Stimulated activated CD8-positive, alpha-beta memory T cell treated with anti-CD3 and anti-CD28 coated beads, Interleukin-15, amount 100 ng/mL, for 48 hours (primary cell): ENCODE measurements around the gene FBXW2.
"Not testable (repeated sequence)": the region's sequence is repeated elsewhere in the genome, so short reads cannot be mapped to it uniquely, and the experiment has no call there.

Experiments used
- DNase-seq, 2 donors: peaks; one replicate each; pipeline ENCODE4 v3.0.0-alpha.2; 2020; ENCODE audit warnings: low read depth in 2 of 2

FBXW2 gene

GRCh38 chr9:120779227-120779626, 14.0 kb downstream of the FBXW2 start:
- no peak for DNase-seq

DNA sequence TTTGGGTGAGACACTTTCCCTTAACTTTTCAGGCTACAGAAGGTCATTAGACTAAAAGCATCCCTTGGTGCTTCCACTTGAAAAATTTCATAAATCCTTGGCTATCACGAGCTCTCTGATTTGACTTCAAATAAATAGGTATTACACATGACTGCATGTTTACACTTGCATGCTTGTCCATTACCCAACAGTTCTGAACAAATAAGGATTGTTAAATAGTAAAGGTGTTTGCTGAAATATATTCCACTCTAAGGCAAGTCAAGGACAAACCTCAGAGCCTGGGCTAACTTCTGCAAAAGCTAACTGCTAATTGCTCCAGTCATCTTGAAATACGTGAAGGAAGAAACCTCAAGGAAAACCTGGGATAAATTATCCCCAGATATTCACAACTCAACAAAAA, 14.5 kb downstream of the FBXW2 start:
- DNase-seq = no peak

- DNase-seq = no peak
Measured at GRCh38 chr9:120777229-120777628, 16.0 kb downstream of the FBXW2 start.

DNA sequence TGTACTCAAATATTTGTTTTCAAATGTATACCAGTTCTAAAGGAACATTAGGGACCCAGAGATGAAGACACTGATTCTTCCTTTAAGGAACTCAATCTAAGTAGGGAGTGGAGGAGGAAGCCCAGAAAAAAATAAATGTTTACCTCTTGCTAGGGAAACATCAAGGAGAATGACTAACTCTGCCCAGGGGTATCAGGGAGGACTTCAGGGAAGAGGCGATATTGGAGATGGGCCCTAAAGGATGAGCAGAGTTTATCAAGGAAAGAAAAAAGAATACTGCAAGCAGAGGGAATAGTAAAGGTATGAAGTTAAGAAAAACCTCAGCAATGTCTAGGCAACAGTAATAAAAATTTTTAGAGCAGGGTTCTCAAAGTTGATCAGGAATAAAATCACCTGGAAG, 16.4 kb downstream of the FBXW2 start:
- DNase-seq = no peak

GRCh38 chr9:120775859-120776258, 17.4 kb downstream of the FBXW2 start:
- DNase-seq = no peak

DNA sequence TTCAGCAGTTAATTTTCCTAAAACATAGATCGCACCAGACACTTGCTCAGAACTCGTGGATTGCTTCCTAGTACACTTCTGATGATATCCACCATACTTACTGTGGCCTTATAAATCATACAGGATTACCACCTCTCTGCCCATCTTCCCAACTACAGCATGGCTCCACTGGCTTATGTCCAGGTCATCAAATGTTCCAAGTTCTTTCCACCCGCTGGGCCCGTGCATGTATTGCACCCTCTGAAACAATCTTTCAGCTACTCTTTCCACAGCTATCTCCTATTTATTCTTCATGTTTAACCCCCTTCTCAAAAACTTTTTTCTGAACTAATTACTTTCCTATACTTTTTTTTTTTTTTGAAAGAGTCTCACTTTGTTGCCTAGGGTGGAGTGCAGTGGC, 18.5 kb downstream of the FBXW2 start:
- DNase-seq = no peak

DNA sequence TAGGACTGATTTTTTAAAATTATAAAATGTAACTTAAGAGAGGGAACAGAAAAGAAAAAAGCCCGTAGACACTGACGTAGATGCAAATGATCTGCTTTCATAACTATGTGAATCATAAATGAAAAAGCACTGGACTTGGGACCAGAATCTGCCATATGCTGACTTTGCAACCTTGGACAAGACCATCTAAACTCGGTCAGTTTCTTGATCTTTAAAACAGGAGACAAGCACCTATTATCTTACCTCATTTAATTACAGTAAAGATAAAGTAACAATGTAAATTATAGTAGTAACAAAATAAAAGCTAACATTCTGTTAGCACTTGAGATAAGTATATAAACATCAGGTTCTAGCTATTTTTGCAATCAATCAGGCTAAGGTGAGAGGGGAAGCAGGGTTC, 20.0 kb downstream of the FBXW2 start:
- DNase-seq = no peak

DNA sequence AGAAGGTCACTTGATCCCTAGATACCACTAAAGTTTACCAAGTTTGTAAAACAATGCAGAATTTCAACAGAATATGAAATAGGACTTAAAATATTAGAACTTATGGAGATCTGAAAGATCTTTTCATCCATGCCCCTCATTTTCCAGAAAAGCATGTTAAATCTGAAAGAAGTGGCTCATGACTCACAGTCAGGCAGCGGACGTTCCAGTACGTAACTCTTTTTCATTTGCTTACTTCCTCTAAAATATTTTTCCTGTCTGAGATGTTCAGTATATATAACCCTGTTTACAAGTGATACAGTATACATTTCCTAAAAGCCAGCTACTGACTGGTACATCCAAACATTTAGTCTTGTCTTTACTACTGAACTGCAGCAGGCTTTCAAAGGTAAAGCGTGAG, 22.3 kb downstream of the FBXW2 start:
- no peak for DNase-seq

DNA sequence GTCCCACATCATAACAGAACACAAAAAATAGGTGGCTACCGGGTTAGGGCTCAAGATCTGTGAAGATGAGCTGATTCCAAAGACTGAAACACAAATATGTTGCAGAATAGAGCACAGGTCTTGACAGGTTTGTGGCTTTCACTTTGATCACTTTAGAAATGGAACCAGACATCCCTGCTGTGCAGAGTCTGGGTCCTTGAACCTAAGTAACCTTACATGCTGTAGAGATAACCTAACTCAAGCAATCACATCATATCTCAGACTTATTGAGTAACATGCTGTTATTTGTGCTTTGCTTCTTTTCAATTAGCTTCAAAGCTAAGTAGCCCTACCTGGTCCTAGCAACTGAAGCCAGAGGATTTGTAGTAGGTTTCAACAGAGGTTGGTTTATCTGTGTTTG, 24.3 kb downstream of the FBXW2 start:
- DNase-seq = no peak

- no peak for DNase-seq
Measured at GRCh38 chr9:120768247-120768646, 25.0 kb downstream of the FBXW2 start.

DNA sequence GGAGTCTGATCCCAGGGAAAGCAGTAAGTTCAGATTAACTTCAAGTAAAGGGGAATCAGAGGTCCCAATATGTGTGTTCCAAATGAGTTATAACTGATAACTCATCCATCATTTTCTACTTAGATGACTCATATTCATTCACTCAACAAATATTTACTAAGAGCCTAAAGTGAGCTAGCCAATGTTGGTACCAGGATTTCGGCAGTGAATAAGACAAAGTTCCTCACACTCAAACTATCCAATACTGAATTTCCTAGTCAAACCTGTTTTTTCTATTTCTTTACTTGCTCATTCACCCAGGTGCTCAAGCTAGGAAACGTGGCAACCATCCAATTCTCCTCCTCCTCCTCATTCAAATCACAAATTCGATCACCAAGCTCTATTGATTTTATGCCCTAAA, 25.8 kb downstream of the FBXW2 start:
- DNase-seq = no peak

- DNase-seq = no peak
Measured at GRCh38 chr9:120765910-120766425, 27.2 kb downstream of the FBXW2 start.

DNA sequence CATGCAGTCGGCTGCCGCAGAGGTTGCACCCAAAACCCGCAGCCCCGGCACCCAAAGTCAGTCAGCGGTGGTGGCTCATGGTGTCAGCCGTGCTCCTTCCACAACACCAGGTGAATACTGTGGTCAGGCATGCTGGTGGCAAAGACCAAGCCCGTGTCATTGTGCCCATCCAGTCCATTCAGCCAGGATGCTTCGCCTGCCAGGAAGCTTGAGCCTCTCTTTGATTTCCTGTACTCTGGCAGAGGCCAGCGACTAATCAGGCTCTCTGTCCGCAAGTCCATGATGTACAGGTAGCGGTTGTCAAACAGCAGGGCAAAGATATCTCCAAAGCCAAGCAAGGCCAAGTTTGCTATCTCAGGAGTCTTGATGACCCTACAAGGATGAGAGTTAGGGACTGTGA, 28.7 kb downstream of the FBXW2 start:
- no peak for DNase-seq

DNA sequence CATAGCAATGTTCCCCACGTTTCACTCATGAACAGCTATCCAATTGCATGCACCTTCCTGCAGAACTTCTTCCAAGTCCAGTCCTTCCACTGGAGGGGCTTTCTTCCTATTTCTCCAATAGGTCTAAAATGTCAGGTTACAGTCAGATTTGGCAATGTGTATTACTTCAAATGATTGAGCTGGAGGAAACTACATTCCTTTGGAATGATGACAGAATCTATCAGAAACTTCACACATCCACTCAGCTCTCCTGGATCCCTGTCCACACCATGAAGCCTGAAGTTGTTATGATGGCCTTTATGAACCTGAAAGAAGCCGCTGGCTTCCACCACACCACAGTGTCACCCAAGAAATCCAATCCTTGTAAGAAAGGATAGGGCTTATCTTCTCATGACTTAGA, 32.2 kb downstream of the FBXW2 start:
- no peak for DNase-seq

DNA sequence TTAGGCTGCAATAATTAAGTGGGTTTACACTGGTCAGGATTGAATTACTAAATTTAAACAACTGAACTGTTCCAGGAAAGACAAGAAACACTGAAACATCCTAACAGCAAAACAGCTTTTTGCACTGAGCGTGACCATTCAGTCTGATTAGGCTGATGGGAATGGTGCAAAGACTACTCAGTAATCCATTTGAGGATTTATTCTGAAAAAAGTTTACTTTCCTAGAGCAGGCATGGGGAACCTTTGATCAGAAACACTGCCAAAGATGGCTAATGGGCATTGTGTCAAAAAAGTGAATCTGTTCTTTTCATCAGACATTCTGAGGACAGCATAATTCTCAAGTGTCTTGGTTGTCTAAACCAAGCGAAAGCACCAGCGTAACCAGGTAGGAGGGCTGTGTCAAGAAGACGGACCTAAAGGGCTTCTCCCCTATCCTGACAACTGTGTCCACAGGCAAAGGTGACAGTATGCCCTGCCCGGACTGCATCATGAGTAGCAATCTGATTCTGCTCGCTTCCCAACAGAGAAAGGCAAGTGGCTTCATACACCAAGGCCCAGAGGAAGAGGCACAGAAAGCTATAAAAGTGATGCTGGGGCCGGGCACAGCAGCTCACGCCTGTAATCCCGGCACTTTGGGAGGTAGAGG, 33.3 kb downstream of the FBXW2 start:
- DNase-seq = no peak

- no peak for DNase-seq
Measured at GRCh38 chr9:120758544-120758943, 34.7 kb downstream of the FBXW2 start.

- DNase-seq = no peak
Measured at GRCh38 chr9:120757026-120757913, 35.9 kb downstream of the FBXW2 start.

GRCh38 chr9:120756531-120756930, 36.7 kb downstream of the FBXW2 start:
- no peak for DNase-seq

- DNase-seq = peak; percentile 21 to 28
Measured at GRCh38 chr9:120755810-120756434, 37.3 kb downstream of the FBXW2 start.

DNA sequence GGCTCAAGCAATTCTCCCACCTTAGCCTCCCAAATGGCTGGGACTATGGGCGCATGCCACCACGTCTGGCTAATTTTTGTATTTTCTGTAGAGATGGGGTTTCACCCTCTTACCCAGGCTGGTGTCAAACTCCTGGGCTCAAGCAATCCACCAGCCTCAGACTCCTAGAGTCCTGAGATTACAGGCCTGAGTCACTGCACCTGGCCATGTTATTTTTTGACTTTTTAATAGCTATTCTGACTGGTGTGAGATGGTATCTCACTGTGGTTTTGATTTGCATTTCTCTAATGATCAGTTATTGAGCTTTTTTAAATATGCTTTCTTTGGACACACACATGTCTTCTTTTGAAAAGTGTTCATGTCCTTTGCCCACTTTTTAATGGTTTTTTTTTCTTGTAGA, 38.2 kb downstream of the FBXW2 start:
- no peak for DNase-seq

DNA sequence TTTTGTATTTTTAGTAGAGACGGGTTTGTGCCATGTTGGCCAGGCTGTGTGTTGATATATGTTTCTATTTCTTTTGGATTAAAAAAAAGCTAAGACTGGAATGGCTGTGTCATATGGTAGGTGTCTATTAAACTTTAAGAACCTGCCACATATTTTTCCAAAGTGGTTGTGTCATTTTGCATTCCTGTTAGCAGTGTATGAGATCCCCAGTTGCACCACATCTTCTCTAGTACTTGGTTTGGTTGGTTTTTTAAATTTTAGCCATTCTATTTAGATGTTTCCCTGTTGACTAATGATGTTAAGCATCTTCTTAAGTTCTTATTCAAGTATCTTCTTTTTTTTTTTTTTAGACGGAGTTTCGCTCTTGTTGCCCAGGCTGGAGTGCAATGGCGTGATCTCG, 42.8 kb downstream of the FBXW2 start:
- DNase-seq = no peak

DNA sequence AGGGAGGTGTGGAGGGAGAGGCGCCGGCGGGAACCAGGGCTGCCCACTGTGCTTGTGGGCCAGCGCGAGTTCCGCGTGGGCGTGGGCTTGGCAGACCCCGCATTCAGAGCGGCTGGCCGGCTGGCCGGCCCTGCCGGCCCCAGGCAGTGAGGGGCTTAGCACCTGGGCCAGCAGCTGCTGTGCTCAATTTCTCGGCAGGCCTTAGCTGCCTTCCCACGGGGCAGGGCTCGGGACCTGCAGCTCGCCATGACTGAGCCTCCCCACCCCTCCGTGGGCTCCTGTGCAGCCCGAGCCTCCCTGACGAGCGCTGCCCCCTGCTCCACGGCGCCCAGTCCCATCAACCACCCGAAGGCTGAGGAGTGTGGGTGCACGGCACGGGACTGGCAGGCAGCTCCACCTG, 46.9 kb downstream of the FBXW2 start:
- not testable (repeated sequence) for DNase-seq

- no peak for DNase-seq
Measured at GRCh38 chr9:120745278-120745677, 47.9 kb downstream of the FBXW2 start.
